Omental fat pad (tissue), 4 donors: ENCODE results near the gene TSC22D4. TPM values are rescaled to one million over a fixed set of nuclear protein-coding genes. Genes with fewer than 3 reads are reported as not detected.

Experiments used
- ATAC-seq: fragments of 150-250 bp; one replicate; pipeline ENCODE4 v1.9.1; 2016; ENCODE audit warnings: mild to moderate bottlenecking, moderate library complexity; ENCODE audit not compliant: low FRiP score
- DNase-seq: peaks from one replicate; pipeline ENCODE4 v3.0.0-alpha.2; 2019; ENCODE audit warnings: low spot score
- total RNA-seq, 4 donors: library from RNA; depleted of rRNA; stranded (reverse); fragments of >200 nt; gene quantifications; one replicate each; pipeline ENCODE4 v1.1.0, GENCODE V29; 2016
- TF ChIP-seq, protein P1 (sequence below), 3 donors: fragments of 450-650 bp; IDR thresholded peaks; one replicate each; pipeline ENCODE4 v1.5.1; 2016 to 2017; ENCODE audit warnings: antibody characterized with exemption in 3 of 3, mild to moderate bottlenecking in 3 of 3, moderate library complexity in 2 of 3

The TSC22D4 gene
- total RNA-seq, 4 donors from 2014 or later: 15.6 to 36.4 (median 21.4) TPM

- ATAC-seq: peak; percentile 63
These were observed 50.6 kb downstream of the TSC22D4 start, which contains the start of gene ZCWPW1 for GRCh38 chr7:100428199-100428966. ZCWPW1 (minus strand) TSS chr7:100428703; CDS start chr7:100420649, 8,054 bp downstream.

DNA sequence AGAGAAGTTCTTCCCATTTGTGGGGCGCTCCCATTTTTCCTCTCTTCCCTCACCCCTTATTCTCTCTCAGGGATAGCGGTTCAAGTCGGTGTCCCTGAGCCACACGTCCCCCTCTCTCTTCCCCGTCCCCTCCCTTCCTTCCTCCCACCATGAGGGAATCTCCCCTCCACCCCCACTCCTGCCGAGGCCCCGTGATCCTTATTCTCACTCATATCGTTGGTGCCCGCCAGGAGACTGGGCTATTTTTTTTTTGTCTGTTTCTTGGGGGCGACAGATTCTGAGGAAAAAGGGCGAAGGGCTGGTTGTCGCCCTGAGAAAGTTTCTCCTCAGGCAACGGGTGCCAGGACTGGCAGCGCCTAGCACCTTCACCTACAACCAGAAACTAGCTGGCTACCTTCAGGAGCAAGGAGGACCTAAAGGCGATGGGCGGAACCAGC is 51.2 kb downstream of the TSC22D4 start:
- DNase-seq: no peak
- ATAC-seq: no peak
- TF ChIP-seq, protein P1, sequence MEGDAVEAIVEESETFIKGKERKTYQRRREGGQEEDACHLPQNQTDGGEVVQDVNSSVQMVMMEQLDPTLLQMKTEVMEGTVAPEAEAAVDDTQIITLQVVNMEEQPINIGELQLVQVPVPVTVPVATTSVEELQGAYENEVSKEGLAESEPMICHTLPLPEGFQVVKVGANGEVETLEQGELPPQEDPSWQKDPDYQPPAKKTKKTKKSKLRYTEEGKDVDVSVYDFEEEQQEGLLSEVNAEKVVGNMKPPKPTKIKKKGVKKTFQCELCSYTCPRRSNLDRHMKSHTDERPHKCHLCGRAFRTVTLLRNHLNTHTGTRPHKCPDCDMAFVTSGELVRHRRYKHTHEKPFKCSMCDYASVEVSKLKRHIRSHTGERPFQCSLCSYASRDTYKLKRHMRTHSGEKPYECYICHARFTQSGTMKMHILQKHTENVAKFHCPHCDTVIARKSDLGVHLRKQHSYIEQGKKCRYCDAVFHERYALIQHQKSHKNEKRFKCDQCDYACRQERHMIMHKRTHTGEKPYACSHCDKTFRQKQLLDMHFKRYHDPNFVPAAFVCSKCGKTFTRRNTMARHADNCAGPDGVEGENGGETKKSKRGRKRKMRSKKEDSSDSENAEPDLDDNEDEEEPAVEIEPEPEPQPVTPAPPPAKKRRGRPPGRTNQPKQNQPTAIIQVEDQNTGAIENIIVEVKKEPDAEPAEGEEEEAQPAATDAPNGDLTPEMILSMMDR (IDR thresholded peaks at IDR 0.05): no peak

More at GRCh38 chr7:100428199-100428966, 50.6 kb downstream of the TSC22D4 start, which contains the start of gene ZCWPW1:
- TF ChIP-seq, protein P1 (IDR thresholded peaks at IDR 0.05): no peak
- peak; percentile 87 for DNase-seq

DNA sequence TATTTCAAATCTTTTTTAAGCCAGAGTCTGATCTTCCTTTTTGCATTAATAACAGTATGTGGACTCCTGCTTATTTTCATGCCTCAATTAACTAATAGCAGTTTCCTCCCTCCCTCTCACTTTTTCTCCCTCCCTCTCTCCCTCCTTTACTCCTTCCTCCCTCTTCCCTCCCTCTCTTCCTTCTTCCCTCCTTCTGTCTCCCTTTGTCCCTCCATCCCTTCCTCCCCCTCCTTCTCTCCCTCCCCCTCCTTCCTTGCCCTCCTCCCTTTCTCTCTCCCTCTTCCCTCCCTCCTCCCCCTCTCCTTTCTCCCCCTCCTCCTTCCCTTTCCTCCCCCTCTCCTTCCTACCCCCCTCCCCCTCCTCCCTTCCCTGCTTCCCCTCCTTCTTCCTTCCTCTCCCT is 52.5 kb downstream of the TSC22D4 start:
- DNase-seq: no peak
- TF ChIP-seq, protein P1 (IDR thresholded peaks at IDR 0.05): no peak
- no peak for ATAC-seq

- ATAC-seq: no peak
- DNase-seq: no peak
- TF ChIP-seq, protein P1 (IDR thresholded peaks at IDR 0.05): no peak
These were observed 53.7 kb downstream of the TSC22D4 start for GRCh38 chr7:100425347-100425746.

- ATAC-seq (no peak), DNase-seq (no peak)
- TF ChIP-seq, protein P1 (IDR thresholded peaks at IDR 0.05): no peak
These were observed 55.7 kb downstream of the TSC22D4 start for GRCh38 chr7:100423315-100423714.

DNA sequence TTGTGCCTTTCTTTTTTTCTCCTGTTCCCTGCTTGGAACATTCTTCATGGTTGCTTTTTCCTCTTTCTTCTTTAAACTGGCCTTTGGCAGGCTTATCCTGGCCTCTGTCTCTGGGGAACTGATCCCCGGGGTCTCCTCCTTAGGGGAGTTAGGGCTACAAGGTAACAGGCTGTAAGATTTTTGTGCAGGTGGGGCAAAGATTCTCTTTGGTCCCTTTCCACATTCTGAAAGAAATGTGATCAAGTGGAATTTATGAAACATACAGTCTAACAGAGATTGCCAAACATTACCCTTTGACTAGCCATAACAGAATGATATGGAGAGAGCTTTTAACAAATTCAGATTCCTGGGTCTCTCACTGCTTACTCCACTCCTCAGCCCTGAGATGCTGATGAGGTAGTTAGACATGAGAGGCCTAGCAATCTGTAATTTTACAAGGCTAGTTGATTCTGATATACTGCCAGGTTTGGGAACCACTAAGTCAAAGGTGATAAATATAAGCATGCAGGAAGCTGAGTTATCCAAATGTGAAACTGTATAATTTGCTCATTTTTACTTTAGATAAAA is 59.3 kb downstream of the TSC22D4 start:
- TF ChIP-seq, protein P1 (IDR thresholded peaks at IDR 0.05): no peak
- DNase-seq (no peak), ATAC-seq (no peak)
